ENCODE results near the gene OR4B1.
A peak's percentile ranks its signal among the peaks of the same experiment; 100 is the strongest.
"Not testable (repeated sequence)": the region's sequence is repeated elsewhere in the genome, so short reads cannot be mapped to it uniquely, and the experiment has no call there.

Gene OR4B1

DNA sequence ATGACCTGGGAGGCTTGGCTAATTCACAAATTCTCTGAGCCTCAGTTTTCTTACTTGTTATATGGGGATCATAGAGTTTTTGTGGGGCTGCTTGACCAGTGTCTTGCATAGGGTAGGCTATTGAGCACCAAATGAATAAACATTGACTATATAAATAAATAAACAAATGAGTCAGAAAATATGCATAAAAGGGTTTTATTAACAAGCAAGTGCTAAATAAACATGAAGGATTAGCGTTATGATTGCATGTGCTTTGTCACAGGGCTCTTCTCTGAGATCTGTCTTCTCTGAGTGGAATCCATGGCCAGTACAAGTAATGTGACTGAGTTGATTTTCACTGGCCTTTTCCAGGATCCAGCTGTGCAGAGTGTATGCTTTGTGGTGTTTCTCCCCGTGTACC is at the start of gene OR4B1:
OR4B1 (plus strand) TSS at position 301 of the 400 bp plus-strand sequence; CDS start at position 301, 0 bp downstream.
- DNase-seq = no peak

GRCh38 chr11:48167380-48167779 is 49.2 kb upstream of the OR4B1 start:
- DNase-seq = no peak

DNA sequence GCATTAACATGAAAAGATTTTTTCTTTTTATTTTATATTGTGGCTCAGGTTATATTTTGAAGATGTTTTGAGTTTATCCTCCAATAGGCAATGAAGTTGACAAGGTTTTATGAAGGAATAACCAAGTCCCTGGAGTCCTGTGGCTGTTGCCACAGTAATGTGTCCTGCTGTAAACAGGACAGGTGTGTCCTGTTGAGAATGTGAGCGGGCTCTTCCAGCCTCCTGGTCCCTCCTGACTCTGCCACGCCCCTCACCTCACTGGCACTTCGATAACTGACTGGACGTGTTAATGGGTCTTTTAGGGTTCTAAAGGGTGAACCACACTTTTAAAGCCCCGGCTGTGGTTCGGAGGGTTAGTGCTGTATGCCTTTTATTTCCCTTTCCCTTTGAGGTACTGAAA is 47.8 kb upstream of the OR4B1 start:
- DNase-seq = no peak

GRCh38 chr11:48169259-48169658 is 47.4 kb upstream of the OR4B1 start:
- DNase-seq = no peak

DNA sequence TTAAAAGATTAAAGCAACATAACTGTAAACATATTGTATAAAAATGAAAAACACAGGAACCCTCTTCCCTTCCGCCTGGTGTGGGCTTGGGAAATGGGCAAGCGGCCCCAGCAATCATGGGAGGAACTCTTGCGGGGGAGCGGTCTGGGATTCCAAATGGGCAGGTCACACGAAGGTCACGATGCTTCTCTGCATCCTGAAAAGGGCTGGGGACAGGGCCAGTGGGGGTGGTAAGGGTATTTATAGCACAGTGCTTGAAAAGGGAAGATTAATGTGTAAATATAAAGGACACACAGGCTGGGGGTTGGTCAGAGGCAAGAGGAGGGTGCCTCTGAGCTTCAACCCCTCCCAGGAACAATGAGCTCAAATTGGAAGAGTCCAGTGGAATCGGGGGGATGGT is 46.9 kb upstream of the OR4B1 start:
- no peak for DNase-seq

DNA sequence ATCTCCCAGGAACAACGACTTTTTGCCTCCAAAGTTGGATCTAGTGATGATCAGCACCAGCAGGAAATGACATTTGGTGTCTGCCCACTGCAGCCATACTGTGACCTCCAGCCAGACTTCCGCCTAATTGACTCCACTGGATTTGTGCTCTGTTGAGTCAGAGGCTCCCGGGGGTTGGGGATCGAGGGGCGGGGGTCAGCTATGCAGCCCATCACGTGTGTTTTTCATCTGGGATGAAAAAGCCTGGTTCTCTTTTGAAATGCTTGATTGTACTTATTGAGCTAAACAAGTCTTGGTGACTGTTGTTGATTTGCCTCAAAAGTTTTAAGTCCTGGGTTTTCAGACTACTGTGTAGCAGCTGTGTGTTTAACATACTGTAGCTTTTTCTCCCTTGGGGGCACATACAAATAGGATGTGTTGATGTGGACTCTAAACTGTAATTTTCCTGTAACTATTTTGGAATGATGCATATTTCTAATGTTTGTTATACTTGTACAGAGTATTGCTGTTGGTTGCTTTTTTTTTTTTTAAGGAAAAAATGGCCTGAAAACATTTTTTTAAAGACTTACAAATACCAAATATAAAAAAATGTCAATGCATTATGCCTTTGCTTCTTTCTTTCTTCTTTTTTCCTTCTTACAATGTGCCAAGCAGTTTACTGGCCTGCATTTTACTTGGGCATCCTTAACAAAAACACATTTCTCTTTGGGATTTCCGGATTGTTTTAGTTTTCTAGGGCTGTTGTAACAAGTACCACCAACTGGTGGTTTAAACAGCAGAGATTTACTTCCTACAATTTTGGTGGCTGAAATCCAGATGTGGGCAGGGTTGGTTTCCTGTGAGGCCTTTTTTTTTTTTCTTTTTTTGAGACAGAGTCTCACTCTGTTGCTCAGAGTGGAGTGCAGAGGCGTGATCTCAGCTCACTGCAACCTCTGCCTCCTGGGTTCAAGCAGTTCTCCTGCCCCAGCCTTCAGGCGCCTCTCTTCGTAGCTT is 46.1 kb upstream of the OR4B1 start:
- DNase-seq = no peak

DNA sequence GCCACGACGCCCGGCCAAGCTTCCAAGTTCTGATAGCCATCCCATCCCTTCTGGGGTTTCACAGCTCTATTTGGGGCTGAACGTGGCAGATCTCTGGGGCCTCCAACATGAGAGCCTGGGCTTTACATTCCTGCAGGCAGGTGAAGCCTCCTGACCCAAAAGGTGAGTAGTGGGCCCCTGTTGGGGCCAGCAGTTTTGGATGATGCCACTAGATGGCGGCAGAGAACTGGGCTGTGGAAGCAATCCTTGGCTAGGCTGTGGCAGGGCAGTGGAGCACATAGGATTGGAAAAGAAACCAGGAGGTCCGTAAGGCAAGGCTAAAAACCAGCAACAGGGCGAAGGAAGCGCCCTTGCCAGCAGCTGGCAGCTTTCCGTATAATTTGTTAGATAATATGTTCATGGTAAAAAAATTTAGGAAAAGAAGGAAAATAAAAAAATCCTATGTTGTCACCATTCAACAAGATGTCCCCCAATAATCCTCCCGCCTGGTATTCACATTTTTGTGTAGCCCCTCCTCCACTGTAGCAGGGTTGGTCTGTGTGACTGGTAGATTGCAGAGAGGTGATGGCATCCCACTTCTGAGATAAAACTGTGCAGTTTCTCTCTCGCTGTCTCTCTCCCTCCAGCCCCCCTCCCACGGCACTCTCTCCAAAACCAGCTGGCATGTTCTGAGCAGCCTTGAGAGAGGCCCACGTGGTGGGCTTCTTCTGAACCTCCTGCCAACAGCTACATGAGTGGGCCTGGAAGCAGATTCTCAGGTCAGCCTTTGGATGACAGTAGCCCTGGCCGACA is 43.6 kb upstream of the OR4B1 start:
- DNase-seq = peak in 42 of 51 donors; percentile 5 to 69 (median 36)

GRCh38 chr11:48177661-48178060 is 38.9 kb upstream of the OR4B1 start:
- no peak for DNase-seq

DNA sequence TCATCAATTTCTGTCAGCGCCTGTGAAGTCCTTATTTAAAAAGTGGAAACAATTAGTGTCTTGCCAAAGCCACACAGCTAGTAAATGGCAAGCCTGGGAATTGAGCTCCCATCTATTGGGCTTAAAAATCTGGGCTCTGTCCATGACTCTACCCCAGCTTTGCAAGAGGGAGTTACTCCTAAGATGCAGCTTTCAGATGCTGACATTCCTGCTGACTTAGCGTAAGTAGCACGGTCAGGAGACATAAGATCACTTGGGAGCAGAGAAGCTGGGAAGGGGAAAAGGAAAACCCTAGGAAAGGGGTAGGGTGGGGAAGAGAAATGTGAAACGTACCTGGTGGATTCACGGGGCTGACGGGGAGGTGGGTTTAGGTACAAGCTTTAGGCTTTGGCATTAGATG is 36.0 kb upstream of the OR4B1 start:
- DNase-seq = no peak

DNA sequence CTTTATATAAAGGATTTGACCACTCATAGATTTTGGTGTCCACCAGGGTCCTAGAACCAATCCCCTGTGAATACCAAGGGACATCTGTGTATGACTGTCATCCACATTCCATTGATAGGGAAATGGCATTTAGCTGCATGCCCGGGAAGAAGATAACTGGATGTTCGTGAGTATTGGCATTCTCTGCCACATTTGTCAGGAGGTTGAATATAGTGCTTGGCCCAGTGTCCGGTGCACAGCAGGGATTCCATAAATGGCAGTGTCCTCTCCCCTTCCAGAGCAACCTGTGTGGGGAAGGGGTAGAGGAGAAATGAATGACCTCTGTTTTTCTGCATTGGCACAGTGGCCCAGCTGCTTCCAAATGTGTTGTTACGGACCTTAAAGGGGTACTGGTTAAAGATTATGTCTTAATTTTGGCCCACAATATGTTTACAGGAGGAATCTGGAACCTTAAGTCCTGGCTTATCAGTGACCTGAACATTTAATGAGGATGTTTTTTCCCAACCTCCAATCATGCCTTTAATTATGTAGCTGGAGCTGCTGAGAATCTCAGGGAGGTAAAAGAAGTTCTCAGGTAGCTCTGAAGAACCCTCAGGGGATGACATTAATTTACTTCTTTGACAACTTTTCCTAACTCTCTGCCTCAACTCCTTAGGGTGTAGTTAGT is 33.6 kb upstream of the OR4B1 start:
- DNase-seq = no peak

- no peak for DNase-seq
These were observed 32.2 kb upstream of the OR4B1 start for GRCh38 chr11:48184452-48184851.

- DNase-seq = not testable (repeated sequence)
These were observed 25.5 kb upstream of the OR4B1 start for GRCh38 chr11:48190906-48191654.

DNA sequence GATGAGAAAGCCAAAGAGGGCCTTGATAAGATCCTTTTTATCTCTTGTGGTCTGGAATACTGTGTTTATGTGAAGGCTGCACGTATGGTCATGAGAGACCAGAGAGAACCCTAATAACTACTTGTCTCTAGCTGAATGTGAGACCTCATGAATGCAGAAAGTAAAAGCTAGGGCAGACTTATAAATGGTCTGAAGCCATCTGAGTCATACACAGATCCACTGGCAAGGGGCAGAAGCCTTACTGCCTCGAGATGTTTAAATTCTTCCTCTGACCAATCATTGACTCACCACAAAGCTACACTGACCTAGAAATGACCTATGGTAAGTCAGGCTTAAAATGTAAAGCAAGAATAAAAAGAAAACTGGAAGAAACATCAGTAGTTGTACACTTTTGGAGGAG is 22.7 kb upstream of the OR4B1 start:
- DNase-seq = no peak

- DNase-seq = no peak
These were observed 8.7 kb upstream of the OR4B1 start for GRCh38 chr11:48207881-48208280.

DNA sequence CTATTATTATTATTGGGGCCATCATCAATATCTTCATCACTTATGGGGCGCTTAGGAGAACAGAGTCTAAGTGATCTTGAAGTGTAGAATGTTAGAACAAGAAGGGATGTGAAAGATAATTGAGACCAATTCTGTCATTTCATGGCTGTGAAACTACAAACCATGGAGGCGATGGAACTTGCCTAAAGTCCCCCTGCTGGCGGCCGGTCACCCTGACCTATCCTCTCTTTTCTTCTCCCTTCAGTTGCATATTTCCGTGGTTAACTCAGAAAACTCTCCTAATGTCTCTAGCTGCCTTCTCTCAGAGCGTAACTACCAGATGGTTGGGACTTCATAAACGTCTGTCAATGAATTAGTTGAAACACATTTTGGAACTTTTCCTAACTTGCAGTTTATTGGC is 6.6 kb upstream of the OR4B1 start:
- DNase-seq = no peak

GRCh38 chr11:48228761-48229160 is 12.2 kb downstream of the OR4B1 start:
- no peak for DNase-seq

DNA sequence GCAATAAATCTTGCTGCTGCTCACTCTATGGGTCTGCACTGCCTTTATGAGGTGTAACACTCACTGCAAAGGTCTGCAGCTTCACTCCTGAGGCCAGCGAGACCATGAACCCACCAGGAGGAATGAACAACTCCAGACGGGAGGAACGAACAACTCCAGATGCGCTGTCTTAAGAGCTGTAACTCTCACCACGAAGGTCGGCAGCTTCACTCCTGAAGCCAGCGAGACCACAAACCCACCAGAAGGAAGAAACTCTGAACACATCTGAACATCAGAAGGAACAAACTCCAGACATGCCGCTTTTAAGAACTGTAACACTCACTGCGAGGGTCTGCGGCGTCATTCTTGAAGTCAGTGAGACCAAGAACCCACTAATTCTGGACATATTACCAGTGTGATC is 13.4 kb downstream of the OR4B1 start:
- DNase-seq = not testable (repeated sequence)

GRCh38 chr11:48237727-48238126 is 21.1 kb downstream of the OR4B1 start:
- no peak for DNase-seq

- DNase-seq = no peak
These were observed 25.9 kb downstream of the OR4B1 start for GRCh38 chr11:48242501-48242900.

DNA sequence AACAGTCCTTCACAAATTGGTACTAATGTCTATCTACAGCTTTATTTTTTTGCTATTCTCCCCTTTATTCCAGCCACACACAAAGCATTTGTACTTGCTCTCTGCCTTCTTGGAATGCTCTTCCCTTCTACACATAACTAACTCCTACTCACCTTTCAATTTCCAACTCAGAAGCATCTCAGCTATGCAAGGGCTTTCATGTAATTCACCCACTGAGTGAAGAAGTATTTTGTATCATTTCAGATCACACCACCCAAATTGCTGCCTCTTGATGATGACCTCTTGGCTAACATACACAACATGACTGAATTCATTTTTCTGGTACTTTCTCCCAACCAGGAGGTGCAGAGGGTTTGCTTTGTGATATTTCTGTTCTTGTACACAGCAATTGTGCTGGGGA is 28.2 kb downstream of the OR4B1 start, which contains the start of gene OR4X2:
OR4X2 (plus strand) TSS at position 301 of the 400 bp plus-strand sequence; CDS start at position 301, 0 bp downstream.
- DNase-seq = no peak

- DNase-seq = no peak
These were observed 32.3 kb downstream of the OR4B1 start for GRCh38 chr11:48248902-48249301.
